ENCODE measurements around the gene GTF2H3. TPM values are rescaled to one million over a fixed set of nuclear protein-coding genes. Genes with fewer than 3 reads are reported as not detected.

Gene GTF2H3
- total RNA-seq, 1 experiment from 2014 or later, result 72.3 TPM

DNA sequence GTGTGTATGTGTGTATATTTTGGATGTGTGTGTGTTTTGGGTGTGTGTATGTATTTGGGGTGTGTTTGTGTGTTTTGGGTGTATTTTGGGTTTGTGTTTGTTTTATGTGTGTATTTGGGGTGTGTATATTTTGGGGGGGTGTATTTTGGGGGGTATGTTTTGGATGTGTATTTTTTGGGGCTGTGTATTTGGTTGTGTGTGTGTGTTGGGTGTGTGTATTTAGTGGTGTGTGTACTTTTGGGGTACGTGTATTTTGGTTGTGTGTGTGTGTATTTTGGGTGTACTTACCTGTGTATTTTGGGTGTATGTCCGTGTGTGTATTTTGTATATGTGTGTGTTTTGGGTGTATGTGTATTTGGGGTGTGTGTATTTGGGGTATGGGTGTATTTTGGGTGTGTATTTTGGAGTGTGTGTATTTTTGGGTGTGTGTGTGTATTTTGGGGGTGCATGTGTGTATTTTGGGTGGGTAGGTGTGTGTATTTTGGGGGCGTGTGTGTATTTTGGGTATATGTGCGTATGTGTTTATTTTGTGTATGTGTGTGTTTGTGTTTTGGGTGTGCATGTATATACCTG, 20.6 kb downstream of the GTF2H3 start:
- Histone ChIP-seq H2AFZ (ENCODE audit: low read length) (no peak overlapping the region), H3K79me2 (ENCODE audit: low read length) (peaks cover 13% of the 10 kb centered on the region), H3K36me3 (ENCODE audit: insufficient read depth, low read length) (peaks cover 29% of the 10 kb centered on the region; the same call in 1 of the 2 replicates), H3K4me1 (ENCODE audit: low read length) (peaks cover 26% of the 10 kb centered on the region), H3K27me3 (ENCODE audit: low read length) (no peaks in the 10 kb centered on the region), H3K9me2 (replicated peaks; ENCODE audit: insufficient read depth, low read length) (no peaks in the 10 kb centered on the region), H4K20me1 (ENCODE audit: insufficient read depth, low read depth, low read length) (no peaks in the 10 kb centered on the region), H3K9me3 (ENCODE audit: low read length) (no peaks in the 10 kb centered on the region), H3K4me2 (ENCODE audit: low read depth, low read length, poor library complexity, severe bottlenecking) (peak overlapping the region; percentile 52), H3K27ac (ENCODE audit: low read length) (no peak overlapping the region), H3K9ac (ENCODE audit: low read length) (no peak overlapping the region), H3K4me3 (ENCODE audit: low read length) (no peak overlapping the region)
- DNase-seq, result no peak

DNA sequence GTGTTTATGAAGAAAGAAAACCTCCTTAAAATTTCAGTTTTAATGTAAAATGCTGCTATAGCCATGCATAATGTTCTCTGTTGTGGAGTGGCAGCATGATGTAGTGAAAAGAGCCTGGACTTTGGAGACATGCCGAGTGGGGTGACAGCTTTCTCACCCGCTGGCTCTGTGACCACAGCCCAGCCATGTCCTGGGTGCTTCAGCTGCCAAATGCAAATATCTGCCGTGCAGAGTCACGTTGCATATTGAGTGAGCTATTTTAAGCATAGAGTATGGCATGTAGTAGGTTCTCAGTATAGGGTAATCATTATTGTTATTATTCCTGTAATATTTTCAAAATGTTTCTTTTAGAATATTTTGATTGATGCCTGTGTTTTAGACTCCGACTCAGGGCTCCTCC, 21.8 kb downstream of the GTF2H3 start:
- Histone ChIP-seq H3K9me3 (ENCODE audit: low read length) (no peaks in the 10 kb centered on the region), H3K9me2 (replicated peaks; ENCODE audit: insufficient read depth, low read length) (no peaks in the 10 kb centered on the region), H3K79me2 (ENCODE audit: low read length) (peaks cover 9% of the 10 kb centered on the region), H4K20me1 (ENCODE audit: insufficient read depth, low read depth, low read length) (no peaks in the 10 kb centered on the region), H3K9ac (ENCODE audit: low read length) (peak overlapping the region; percentile 13), H3K4me3 (ENCODE audit: low read length) (0 out of 2 replicates have a peak overlapping the region, but pooled peaks have one; percentile 11), H3K36me3 (ENCODE audit: insufficient read depth, low read length) (peaks cover 37% of the 10 kb centered on the region; the same call in 1 of the 2 replicates), H3K4me1 (ENCODE audit: low read length) (peaks cover 26% of the 10 kb centered on the region), H3K27me3 (ENCODE audit: low read length) (no peaks in the 10 kb centered on the region), H3K4me2 (ENCODE audit: low read depth, low read length, poor library complexity, severe bottlenecking) (peak overlapping the region; percentile 52), H3K27ac (ENCODE audit: low read length) (peak overlapping the region; percentile 48), H2AFZ (ENCODE audit: low read length) (no peak overlapping the region)
- peak; percentile 74 for DNase-seq

DNA sequence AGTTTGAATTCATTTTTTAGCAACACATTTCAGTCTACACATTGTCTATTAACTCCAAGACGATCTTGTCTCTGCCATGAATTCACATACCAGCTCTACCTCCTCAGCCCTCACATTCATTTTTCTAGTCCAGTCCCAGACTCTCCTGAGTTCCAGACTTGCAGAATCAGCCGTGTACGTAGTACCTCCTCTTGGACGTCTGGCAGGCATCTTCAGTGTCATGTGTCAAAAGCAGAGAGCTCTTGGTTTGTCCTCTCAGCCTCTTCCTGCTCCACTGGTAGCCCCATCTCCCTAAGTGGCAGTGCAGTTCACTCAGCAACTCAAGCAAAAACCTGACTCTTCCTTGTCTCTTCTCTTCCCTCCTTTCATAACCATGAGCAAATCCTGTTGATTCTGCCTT, 22.8 kb downstream of the GTF2H3 start:
- peaks cover 26% of the 10 kb centered on the region for H3K4me1 ChIP-seq (ENCODE audit: low read length)
- H3K27ac ChIP-seq (ENCODE audit: low read length), result no peak overlapping the region
- H3K27me3 ChIP-seq (ENCODE audit: low read length), result no peaks in the 10 kb centered on the region
- H2AFZ ChIP-seq (ENCODE audit: low read length), result no peak overlapping the region
- H3K4me3 ChIP-seq (ENCODE audit: low read length), result no peak overlapping the region
- H3K36me3 ChIP-seq (ENCODE audit: insufficient read depth, low read length), result peaks cover 36% of the 10 kb centered on the region; the same call in 1 of the 2 replicates
- no peaks in the 10 kb centered on the region for H4K20me1 ChIP-seq (ENCODE audit: insufficient read depth, low read depth, low read length)
- DNase-seq, result no peak
- no peak overlapping the region for H3K4me2 ChIP-seq (ENCODE audit: low read depth, low read length, poor library complexity, severe bottlenecking)
- peaks cover 9% of the 10 kb centered on the region for H3K79me2 ChIP-seq (ENCODE audit: low read length)
- H3K9ac ChIP-seq (ENCODE audit: low read length), result no peak overlapping the region
- H3K9me3 ChIP-seq (ENCODE audit: low read length), result no peaks in the 10 kb centered on the region
- H3K9me2 ChIP-seq (replicated peaks; ENCODE audit: insufficient read depth, low read length), result no peaks in the 10 kb centered on the region

DNA sequence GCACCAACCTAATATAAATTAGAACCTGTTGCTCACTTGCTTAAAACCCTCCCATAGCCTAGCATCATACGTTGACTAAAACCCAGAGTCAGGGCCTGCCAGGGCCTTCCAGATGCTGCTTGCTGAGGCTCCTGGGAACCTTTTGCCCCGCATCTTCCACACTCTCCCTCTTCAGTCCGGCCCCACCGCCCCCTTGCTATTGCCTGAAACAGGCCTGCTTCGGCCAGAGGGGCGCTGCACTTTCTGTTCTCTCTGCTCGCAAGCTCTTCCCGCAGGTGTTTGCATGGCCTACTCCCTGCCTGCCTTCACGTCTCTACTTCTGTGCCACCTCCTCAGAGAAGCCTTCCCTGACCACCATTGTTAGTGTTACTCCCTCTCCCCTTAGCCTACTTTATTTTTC, 23.6 kb downstream of the GTF2H3 start:
- no peak overlapping the region for H3K4me2 ChIP-seq (ENCODE audit: low read depth, low read length, poor library complexity, severe bottlenecking)
- peaks cover 5% of the 10 kb centered on the region for H3K79me2 ChIP-seq (ENCODE audit: low read length)
- H2AFZ ChIP-seq (ENCODE audit: low read length), result no peak overlapping the region
- peaks cover 26% of the 10 kb centered on the region for H3K4me1 ChIP-seq (ENCODE audit: low read length)
- no peaks in the 10 kb centered on the region for H3K27me3 ChIP-seq (ENCODE audit: low read length)
- no peaks in the 10 kb centered on the region for H4K20me1 ChIP-seq (ENCODE audit: insufficient read depth, low read depth, low read length)
- no peak overlapping the region for H3K4me3 ChIP-seq (ENCODE audit: low read length)
- no peak overlapping the region for H3K9ac ChIP-seq (ENCODE audit: low read length)
- no peaks in the 10 kb centered on the region for H3K9me3 ChIP-seq (ENCODE audit: low read length)
- no peak overlapping the region for H3K27ac ChIP-seq (ENCODE audit: low read length)
- no peaks in the 10 kb centered on the region for H3K9me2 ChIP-seq (replicated peaks; ENCODE audit: insufficient read depth, low read length)
- no peak for DNase-seq
- H3K36me3 ChIP-seq (ENCODE audit: insufficient read depth, low read length), result peaks cover 31% of the 10 kb centered on the region; the same call in 1 of the 2 replicates

DNA sequence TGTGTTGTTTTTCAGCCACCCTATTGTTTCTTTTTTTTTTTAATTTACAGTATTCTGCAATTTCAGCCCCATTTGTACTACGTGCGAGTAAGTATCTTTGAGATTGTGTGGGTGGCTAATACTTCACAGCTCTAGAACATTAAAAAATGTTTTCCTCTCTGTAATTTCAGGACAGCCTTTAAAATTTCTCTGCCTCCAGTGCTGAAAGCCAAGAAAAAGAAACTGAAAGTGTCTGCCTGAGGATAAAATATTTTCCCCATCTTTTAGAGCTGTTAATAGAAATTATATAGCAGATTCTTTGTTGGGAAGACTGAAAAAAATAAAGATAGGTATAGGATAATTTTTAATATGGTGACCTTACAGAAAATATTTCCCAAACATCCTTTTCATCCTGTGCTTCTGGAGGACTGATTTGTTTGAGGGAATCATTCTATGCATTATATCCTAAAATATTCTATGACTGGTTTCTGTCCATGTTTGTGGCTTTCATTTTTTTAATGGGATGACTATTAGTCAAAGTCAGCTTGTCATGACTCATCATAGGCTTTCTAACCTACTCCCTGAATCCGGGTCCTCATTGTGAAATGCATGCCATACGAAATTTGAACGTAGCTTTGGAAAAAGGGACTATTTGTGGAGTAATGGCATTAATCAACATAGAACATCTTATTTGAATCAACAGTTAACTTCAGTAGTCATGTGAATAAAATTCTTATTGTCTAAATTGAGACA, 26.5 kb downstream of the GTF2H3 start:
- H3K27ac ChIP-seq (ENCODE audit: low read length), result no peak overlapping the region
- no peaks in the 10 kb centered on the region for H3K9me3 ChIP-seq (ENCODE audit: low read length)
- H4K20me1 ChIP-seq (ENCODE audit: insufficient read depth, low read depth, low read length), result no peaks in the 10 kb centered on the region
- no peak overlapping the region for H3K9ac ChIP-seq (ENCODE audit: low read length)
- H3K4me3 ChIP-seq (ENCODE audit: low read length), result no peak overlapping the region
- H3K4me1 ChIP-seq (ENCODE audit: low read length), result peaks cover 8% of the 10 kb centered on the region
- H3K4me2 ChIP-seq (ENCODE audit: low read depth, low read length, poor library complexity, severe bottlenecking), result no peak overlapping the region
- no peaks in the 10 kb centered on the region for H3K27me3 ChIP-seq (ENCODE audit: low read length)
- H3K9me2 ChIP-seq (replicated peaks; ENCODE audit: insufficient read depth, low read length), result no peaks in the 10 kb centered on the region
- peaks cover 39% of the 10 kb centered on the region for H3K36me3 ChIP-seq (ENCODE audit: insufficient read depth, low read length)
- H2AFZ ChIP-seq (ENCODE audit: low read length), result no peak overlapping the region
- no peaks in the 10 kb centered on the region for H3K79me2 ChIP-seq (ENCODE audit: low read length)
- DNase-seq, result no peak

DNA sequence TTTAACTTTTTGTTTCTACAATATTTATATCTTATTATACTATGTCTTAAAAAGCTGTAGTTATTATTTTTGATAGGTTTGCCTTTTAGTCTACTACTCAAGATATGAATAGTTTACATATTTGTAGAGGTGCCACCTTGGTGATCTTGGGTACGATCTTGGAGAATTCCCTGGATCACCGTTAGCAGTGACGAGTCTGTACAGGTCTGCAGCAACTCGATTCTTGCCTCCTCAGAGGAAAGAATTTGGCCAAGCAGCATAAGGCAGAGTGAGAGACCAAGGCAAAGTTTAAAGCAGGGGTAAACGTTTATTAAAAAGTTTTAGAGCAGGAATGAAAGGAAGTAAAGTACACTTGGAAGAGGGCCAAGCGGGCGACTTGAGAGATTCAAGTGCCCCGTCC, 34.1 kb downstream of the GTF2H3 start:
- Histone ChIP-seq H3K9ac (ENCODE audit: low read length) (no peak overlapping the region), H3K4me3 (ENCODE audit: low read length) (no peak overlapping the region), H3K27ac (ENCODE audit: low read length) (no peak overlapping the region), H3K4me2 (ENCODE audit: low read depth, low read length, poor library complexity, severe bottlenecking) (no peak overlapping the region), H3K36me3 (ENCODE audit: insufficient read depth, low read length) (peaks cover 5% of the 10 kb centered on the region), H3K9me3 (ENCODE audit: low read length) (no peaks in the 10 kb centered on the region), H3K79me2 (ENCODE audit: low read length) (no peaks in the 10 kb centered on the region), H2AFZ (ENCODE audit: low read length) (no peak overlapping the region), H3K4me1 (ENCODE audit: low read length) (peaks cover 11% of the 10 kb centered on the region), H3K27me3 (ENCODE audit: low read length) (no peaks in the 10 kb centered on the region), H3K9me2 (replicated peaks; ENCODE audit: insufficient read depth, low read length) (no peaks in the 10 kb centered on the region), H4K20me1 (ENCODE audit: insufficient read depth, low read depth, low read length) (no peaks in the 10 kb centered on the region)
- DNase-seq, result no peak

DNA sequence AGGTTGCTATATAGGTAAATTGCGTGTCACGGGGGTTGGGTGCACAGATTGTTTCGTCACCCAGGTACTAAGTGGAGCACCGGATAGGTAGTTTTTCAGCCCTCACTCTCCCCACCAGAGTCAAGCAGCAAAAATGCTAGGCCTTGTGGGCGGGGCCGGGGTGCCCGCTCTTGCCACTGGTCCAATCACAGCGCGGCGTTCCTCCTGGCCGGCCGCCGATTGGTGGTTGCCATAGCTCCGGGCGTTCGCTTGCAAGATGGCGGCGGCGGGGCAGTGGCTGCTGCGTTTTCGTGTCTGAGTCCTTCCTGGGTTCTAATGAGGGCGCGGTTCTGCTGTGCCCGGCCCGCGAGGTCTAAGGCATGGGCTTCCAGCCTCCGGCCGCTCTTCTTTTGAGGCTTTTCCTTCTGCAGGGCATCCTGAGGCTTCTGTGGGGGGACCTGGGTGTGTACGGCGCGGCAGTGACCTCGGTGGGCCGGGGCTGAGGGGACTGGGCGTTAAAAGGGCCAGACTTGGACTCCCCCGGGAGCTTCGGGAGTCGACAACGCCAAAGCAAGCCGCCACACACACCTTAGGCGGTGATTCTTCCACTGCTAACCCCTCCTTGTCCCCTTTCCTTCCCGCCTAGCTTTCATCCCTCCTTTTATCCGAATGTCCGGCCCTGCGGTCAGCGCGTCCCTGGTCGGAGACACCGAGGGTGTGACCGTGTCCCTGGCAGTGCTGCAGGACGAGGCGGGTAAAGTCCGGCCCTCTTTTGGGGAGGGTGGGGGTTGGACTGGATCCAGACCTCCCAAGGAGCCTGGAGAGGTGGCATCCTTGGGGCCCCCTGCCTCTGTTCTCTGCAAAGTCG, 37.5 kb downstream of the GTF2H3 start, which contains the start of gene TCTN2:
TCTN2 (plus strand) TSS at position 232 of the 847 bp plus-strand sequence; CDS start at position 360, 128 bp downstream.
- peak within 1 kb of the TSS; percentile 65 for H3K4me2 ChIP-seq (ENCODE audit: low read depth, low read length, poor library complexity, severe bottlenecking)
- peak within 1 kb of the TSS; percentile 66 for H3K4me3 ChIP-seq (ENCODE audit: low read length)

DNA sequence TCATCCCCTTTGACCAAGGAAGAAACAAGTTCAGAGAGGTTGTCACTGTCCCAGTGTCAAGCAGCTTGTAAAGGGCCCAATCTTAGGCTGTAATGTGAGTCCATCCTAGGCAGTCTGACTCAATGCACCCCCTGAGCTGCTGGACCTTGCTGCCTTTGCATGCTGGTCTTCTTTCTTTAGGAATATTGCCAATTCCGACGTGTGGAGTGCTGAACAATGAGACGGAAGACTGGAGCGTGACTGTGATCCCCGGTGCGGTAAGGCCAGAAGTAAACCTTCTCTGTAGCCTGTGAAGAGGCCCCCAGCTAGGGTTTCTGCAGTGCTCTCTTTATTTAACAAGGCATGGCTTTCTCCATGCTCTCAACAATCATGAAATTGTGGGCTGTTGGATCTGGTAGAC, 38.2 kb downstream of the GTF2H3 start:
- Histone ChIP-seq H3K4me3 (ENCODE audit: low read length) (no peak overlapping the region), H3K4me1 (ENCODE audit: low read length) (peaks cover 20% of the 10 kb centered on the region), H3K79me2 (ENCODE audit: low read length) (no peaks in the 10 kb centered on the region), H3K27me3 (ENCODE audit: low read length) (no peaks in the 10 kb centered on the region), H2AFZ (ENCODE audit: low read length) (no peak overlapping the region), H4K20me1 (ENCODE audit: insufficient read depth, low read depth, low read length) (no peaks in the 10 kb centered on the region), H3K9ac (ENCODE audit: low read length) (no peak overlapping the region), H3K9me2 (replicated peaks; ENCODE audit: insufficient read depth, low read length) (no peaks in the 10 kb centered on the region), H3K36me3 (ENCODE audit: insufficient read depth, low read length) (no peaks in the 10 kb centered on the region), H3K27ac (ENCODE audit: low read length) (no peak overlapping the region), H3K4me2 (ENCODE audit: low read depth, low read length, poor library complexity, severe bottlenecking) (peak overlapping the region; percentile 65), H3K9me3 (ENCODE audit: low read length) (no peaks in the 10 kb centered on the region)
- no peak for DNase-seq

More for the DNA sequence above, 37.5 kb downstream of the GTF2H3 start, which contains the start of gene TCTN2:
- Histone ChIP-seq H3K27me3 (ENCODE audit: low read length) (no peaks in the 10 kb centered on the region), H3K79me2 (ENCODE audit: low read length) (no peaks in the 10 kb centered on the region), H3K9ac (ENCODE audit: low read length) (peak within 1 kb of the TSS; percentile 53), H3K27ac (ENCODE audit: low read length) (no peak within 1 kb of the TSS), H3K9me3 (ENCODE audit: low read length) (no peaks in the 10 kb centered on the region), H4K20me1 (ENCODE audit: insufficient read depth, low read depth, low read length) (no peaks in the 10 kb centered on the region), H3K9me2 (replicated peaks; ENCODE audit: insufficient read depth, low read length) (no peaks in the 10 kb centered on the region), H3K4me1 (ENCODE audit: low read length) (peaks cover 20% of the 10 kb centered on the region), H3K36me3 (ENCODE audit: insufficient read depth, low read length) (no peaks in the 10 kb centered on the region), H2AFZ (ENCODE audit: low read length) (peak within 1 kb of the TSS; percentile 76; the same call in 1 of the 2 replicates)
- DNase-seq, result peak; percentile 92
